Activated T-helper 17 cell treated with anti-CD3 and anti-CD28 coated beads, Interleukin-2, amount 50 U/mL, for 72 hours (primary cell): Measurements from ENCODE around the gene B3GAT1. TPM values are rescaled to one million over a fixed set of nuclear protein-coding genes. Genes with fewer than 3 reads are reported as not detected.
A peak's percentile ranks its signal among the peaks of the same experiment; 100 is the strongest.

Experiments
- ATAC-seq: fragments of 150-1000 bp; cut with Tn5 transposase; replicated peaks from 2 replicates; pipeline ENCODE4 v1.10.0; 2021; ENCODE audit warnings: mild to moderate bottlenecking, moderate library complexity
- H3K27ac Mint-ChIP-seq: one replicate; pipeline ENCODE4 v1.8.0; 2022; ENCODE audit warnings: mixed read lengths
- H3K27me3 Mint-ChIP-seq: one replicate; pipeline ENCODE4 v1.8.0; 2022; ENCODE audit warnings: mixed read lengths
- H3K36me3 Mint-ChIP-seq: one replicate; pipeline ENCODE4 v1.8.0; 2022; ENCODE audit warnings: low read depth, mild to moderate bottlenecking, mixed read lengths
- H3K4me1 Mint-ChIP-seq: one replicate; pipeline ENCODE4 v1.8.0; 2022; ENCODE audit warnings: mixed read lengths
- H3K4me3 Mint-ChIP-seq: one replicate; pipeline ENCODE4 v1.8.0; 2022; ENCODE audit warnings: mild to moderate bottlenecking, mixed read lengths
- H3K9me3 Mint-ChIP-seq: one replicate; pipeline ENCODE4 v1.8.0; 2022; ENCODE audit warnings: mixed read lengths
- total RNA-seq, 2 donors: library from RNA; stranded (reverse); gene quantifications; one replicate each; pipeline ENCODE4 v1.2.3, GENCODE V29; 2022

The B3GAT1 gene
- total RNA-seq, 2 donors from 2014 or later: 0.16 to 0.17 TPM

- Mint-ChIP-seq H3K27ac (no peak overlapping the region), H3K27me3 (no peaks in the 10 kb centered on the region), H3K9me3 (no peaks in the 10 kb centered on the region), H3K4me1 (no peaks in the 10 kb centered on the region), H3K4me3 (peak overlapping the region; percentile 81), H3K36me3 (no peaks in the 10 kb centered on the region)
- no peak for ATAC-seq
Measured at GRCh38 chr11:134330611-134331353, 81.3 kb downstream of the B3GAT1 start.

Other genes starting within 250 kb of the B3GAT1 start
- 100 to 1,000 TPM in 1 of 2 donors, 10 to 100 TPM in 1; 77.5 to 103 TPM for gene NCAPD3, start 188.3 kb downstream of the B3GAT1 start, total RNA-seq
- 10 to 100 TPM; 36.6 to 40.7 TPM for gene VPS26B, start 187.6 kb downstream of the B3GAT1 start, total RNA-seq
- gene THYN1, start 158.9 kb downstream of the B3GAT1 start, total RNA-seq: 10 to 100 TPM; 72.7 to 81.0 TPM
- gene ACAD8, start 158.7 kb downstream of the B3GAT1 start, total RNA-seq: 10 to 100 TPM; 22.8 to 23.7 TPM
- gene GLB1L3, start 135.9 kb downstream of the B3GAT1 start, total RNA-seq: 10 to 100 TPM; 10.9 to 15.7 TPM
- gene GLB1L2, start 80.3 kb downstream of the B3GAT1 start, total RNA-seq: 1 to 10 TPM; 2.0 to 4.0 TPM